Keratinocyte (primary cell): ENCODE results near the gene ABHD10. TPM values are rescaled to one million over a fixed set of nuclear protein-coding genes. Genes with fewer than 3 reads are reported as not detected.
A peak's percentile ranks its signal among the peaks of the same experiment; 100 is the strongest.
"Not testable (repeated sequence)": the region's sequence is repeated elsewhere in the genome, so short reads cannot be mapped to it uniquely, and the experiment has no call there.

Experiments used
- DNase-seq: peaks from one replicate; pipeline ENCODE4 v3.0.0-alpha.2; 2011; ENCODE audit warnings: low read depth, missing footprints, low spot score
- FAIRE-seq: peaks from 2 replicates; lab custom pipeline; 2011; peaks lifted over from hg19 to GRCh38; lab: Jason Lieb, UNC
- H2AFZ ChIP-seq: 2 replicates; pipeline ENCODE4 v1.6.0; 2012; ENCODE audit warnings: low read length, control low read depth, inconsistent platforms; ENCODE audit not compliant: control insufficient read depth
- H3K27ac ChIP-seq: 2 replicates; pipeline ENCODE4 v1.5.1; 2011; ENCODE audit warnings: low read length; ENCODE audit not compliant: control insufficient read depth, insufficient read depth
- H3K27me3 ChIP-seq: 3 replicates; pipeline ENCODE4 v1.6.0; 2011; ENCODE audit warnings: low read length; ENCODE audit not compliant: control insufficient read depth, insufficient read depth; ENCODE audit errors: extremely low read depth
- H3K36me3 ChIP-seq, 2 experiments: 2 replicates in 1 of 2; 3 replicates in 1 of 2; pipeline ENCODE4 v1.5.1; 2011; ENCODE audit warnings: low read length in 2 of 2, mild to moderate bottlenecking in 1 of 2; ENCODE audit not compliant: control insufficient read depth in 2 of 2, insufficient read depth in 2 of 2; ENCODE audit errors: extremely low read depth in 1 of 2
- H3K4me1 ChIP-seq: 3 replicates; pipeline ENCODE4 v1.5.1; 2011; ENCODE audit warnings: low read length; ENCODE audit not compliant: control insufficient read depth, insufficient read depth; ENCODE audit errors: extremely low read depth
- H3K4me2 ChIP-seq: 3 replicates; pipeline ENCODE4 v1.6.0; 2011; ENCODE audit warnings: low read depth, low read length; ENCODE audit not compliant: control insufficient read depth, insufficient read depth; ENCODE audit errors: extremely low read depth
- H3K4me3 ChIP-seq, 3 experiments: fragments of 200-600 bp in 1 of 3; sonication (generic) in 1 of 3; 2 replicates in 2 of 3; 3 replicates in 1 of 3; pipeline ENCODE4 v1.5.1; 2011 to 2016; ENCODE audit warnings: low read length in 3 of 3, mild to moderate bottlenecking in 3 of 3, control low read depth in 2 of 3, inconsistent platforms in 1 of 3, low read depth in 1 of 3, mixed read lengths in 1 of 3, mixed run types in 1 of 3, moderate library complexity in 1 of 3; ENCODE audit not compliant: control insufficient read depth in 2 of 3, insufficient read depth in 2 of 3; ENCODE audit errors: extremely low read depth in 1 of 3
- H3K79me2 ChIP-seq: 2 replicates; pipeline ENCODE4 v1.6.0; 2012; ENCODE audit warnings: low read length; ENCODE audit not compliant: control insufficient read depth, insufficient read depth
- H3K9ac ChIP-seq: 3 replicates; pipeline ENCODE4 v1.6.0; 2011; ENCODE audit warnings: low read length; ENCODE audit not compliant: control insufficient read depth, insufficient read depth; ENCODE audit errors: extremely low read depth
- H3K9me1 ChIP-seq: 3 replicates; pipeline ENCODE4 v1.6.0; 2011; ENCODE audit warnings: low read length; ENCODE audit not compliant: control insufficient read depth, insufficient read depth; ENCODE audit errors: extremely low read depth
- H3K9me3 ChIP-seq: 2 replicates; pipeline ENCODE4 v1.5.1; 2012; ENCODE audit warnings: low read depth, low read length; ENCODE audit not compliant: control insufficient read depth
- H4K20me1 ChIP-seq: 3 replicates; pipeline ENCODE4 v1.6.0; 2011; ENCODE audit warnings: low read length; ENCODE audit not compliant: control insufficient read depth, insufficient read depth; ENCODE audit errors: extremely low read depth
- EZH2 ChIP-seq: IDR thresholded peaks from one replicate; pipeline ENCODE4 v1.6.1; 2012; ENCODE audit warnings: inconsistent platforms, mild to moderate bottlenecking, low read length, moderate library complexity
- dilution Hi-C: fragments of 300-500 bp; cut with MboI; formaldehyde crosslinking; loops from one replicate; pipeline ENCODE4 v1.7.0; 2020; ENCODE audit warnings: low sequenced_read_pairs; ENCODE audit not compliant: extremely low pct_ligation_motif_present
- polyA plus RNA-seq, 5 experiments: library from polyadenylated mRNA; depleted of rRNA in 3 of 5; stranded (reverse) in 3 of 5; stranded (forward) in 1 of 5; unstranded in 1 of 5; fragments of >200 nt; gene quantifications; 1 replicate in 1 of 5; 2 replicates in 3 of 5; 3 replicates in 1 of 5; pipeline versions ENCODE4 v1.2.1 to v1.2.3, GENCODE V29; 2011 to 2012; ENCODE audit warnings: missing spikeins in 2 of 5, low read depth in 1 of 5, low replicate concordance in 1 of 5
- TF ChIP-seq, protein P1 (sequence below), 3 experiments: IDR thresholded peaks in 1 of 3; conservative IDR thresholded peaks in 1 of 3; optimal IDR thresholded peaks in 1 of 3; 2 replicates in 2 of 3; 3 replicates in 1 of 3; pipeline versions ENCODE3 to v1.5.1; 2011; ENCODE audit warnings: low read length in 3 of 3, mild to moderate bottlenecking in 3 of 3, moderate library complexity in 2 of 3, control low read depth in 1 of 3, inconsistent platforms in 1 of 3; ENCODE audit not compliant: insufficient read depth in 2 of 3; ENCODE audit errors: extremely low read depth in 1 of 3

The ABHD10 gene
- polyA plus RNA-seq, 1 donor (not counting 4 experiments of a cell fraction or from before 2014, with no cell fraction given), result 22.2 TPM

GRCh38 chr3:112035241-112035640 lies 56.4 kb downstream of the ABHD10 start:
- Histone ChIP-seq H3K27me3 (no peaks in the 10 kb centered on the region), H3K36me3 (no peaks in the 10 kb centered on the region), H3K9me3 (no peaks in the 10 kb centered on the region), H3K9ac (no peak overlapping the region), H3K4me1 (peaks cover 6% of the 10 kb centered on the region), H3K4me3 (no peak overlapping the region), H3K4me2 (no peak overlapping the region), H3K27ac (no peak overlapping the region), H4K20me1 (no peaks in the 10 kb centered on the region), H3K79me2 (no peaks in the 10 kb centered on the region), H3K9me1 (no peaks in the 10 kb centered on the region), H2AFZ (no peak overlapping the region)
- dilution Hi-C loops, result no loop called here
- TF ChIP-seq, protein P1, sequence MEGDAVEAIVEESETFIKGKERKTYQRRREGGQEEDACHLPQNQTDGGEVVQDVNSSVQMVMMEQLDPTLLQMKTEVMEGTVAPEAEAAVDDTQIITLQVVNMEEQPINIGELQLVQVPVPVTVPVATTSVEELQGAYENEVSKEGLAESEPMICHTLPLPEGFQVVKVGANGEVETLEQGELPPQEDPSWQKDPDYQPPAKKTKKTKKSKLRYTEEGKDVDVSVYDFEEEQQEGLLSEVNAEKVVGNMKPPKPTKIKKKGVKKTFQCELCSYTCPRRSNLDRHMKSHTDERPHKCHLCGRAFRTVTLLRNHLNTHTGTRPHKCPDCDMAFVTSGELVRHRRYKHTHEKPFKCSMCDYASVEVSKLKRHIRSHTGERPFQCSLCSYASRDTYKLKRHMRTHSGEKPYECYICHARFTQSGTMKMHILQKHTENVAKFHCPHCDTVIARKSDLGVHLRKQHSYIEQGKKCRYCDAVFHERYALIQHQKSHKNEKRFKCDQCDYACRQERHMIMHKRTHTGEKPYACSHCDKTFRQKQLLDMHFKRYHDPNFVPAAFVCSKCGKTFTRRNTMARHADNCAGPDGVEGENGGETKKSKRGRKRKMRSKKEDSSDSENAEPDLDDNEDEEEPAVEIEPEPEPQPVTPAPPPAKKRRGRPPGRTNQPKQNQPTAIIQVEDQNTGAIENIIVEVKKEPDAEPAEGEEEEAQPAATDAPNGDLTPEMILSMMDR (optimal IDR thresholded peaks at IDR 0.05 in 1 of 3, IDR thresholded peaks at IDR 0.05 in 1 of 3, conservative IDR thresholded peaks at IDR 0.05 in 1 of 3; ENCODE audit: extremely low read depth in 1 of 3, insufficient read depth in 2 of 3, low read length in 3 of 3), result no peak
- TF ChIP-seq EZH2, result no peak
- FAIRE-seq, result no peak
- DNase-seq, result no peak

GRCh38 chr3:112037194-112037593 lies 58.4 kb downstream of the ABHD10 start:
- dilution Hi-C loops, FAIRE-seq: not testable (repeated sequence)

GRCh38 chr3:112038863-112039262 lies 60.0 kb downstream of the ABHD10 start:
- Histone ChIP-seq H3K4me3 (no peak overlapping the region), H3K27ac (no peak overlapping the region), H3K9ac (no peak overlapping the region), H3K4me1 (peaks cover 10% of the 10 kb centered on the region), H3K27me3 (no peaks in the 10 kb centered on the region), H3K36me3 (no peaks in the 10 kb centered on the region), H4K20me1 (no peaks in the 10 kb centered on the region), H3K79me2 (no peaks in the 10 kb centered on the region), H3K9me1 (no peaks in the 10 kb centered on the region), H2AFZ (peak overlapping the region; percentile 3), H3K4me2 (no peak overlapping the region), H3K9me3 (no peaks in the 10 kb centered on the region)
- TF ChIP-seq EZH2, result no peak
- TF ChIP-seq, protein P1 (optimal IDR thresholded peaks at IDR 0.05 in 1 of 3, IDR thresholded peaks at IDR 0.05 in 1 of 3, conservative IDR thresholded peaks at IDR 0.05 in 1 of 3; ENCODE audit: extremely low read depth in 1 of 3, insufficient read depth in 2 of 3, low read length in 3 of 3), result no peak
- dilution Hi-C loops, result no loop called here
- FAIRE-seq (peak; percentile 87), DNase-seq (peak; percentile 7)

More at GRCh38 chr3:112037194-112037593, 58.4 kb downstream of the ABHD10 start:
- H3K79me2 ChIP-seq, DNase-seq, H3K27me3 ChIP-seq, H3K27ac ChIP-seq, H3K4me1 ChIP-seq, H3K9me1 ChIP-seq, H3K36me3 ChIP-seq, H3K9ac ChIP-seq, H3K4me3 ChIP-seq, H3K4me2 ChIP-seq, H2AFZ ChIP-seq, H3K9me3 ChIP-seq, H4K20me1 ChIP-seq: not testable (repeated sequence)
